WTC11 (cell line): ENCODE results near the gene TCERG1. TPM values are rescaled to one million over a fixed set of nuclear protein-coding genes. Genes with fewer than 3 reads are reported as not detected.

ENCODE experiments used
- ATAC-seq: fragments of 200-7000 bp; cut with Tn5 transposase; 2 replicates; pipeline ENCODE4 v1.10.0; 2021; ENCODE audit warnings: mild to moderate bottlenecking, moderate library complexity
- CTCF ChIA-PET: fragments of 300-600 bp; sonication (Branson Sonifier 250); formaldehyde crosslinking; loops from one replicate; lab custom pipeline; 2021; ENCODE audit warnings: antibody characterized with exemption; lab: Charles Lee
- POLR2A ChIA-PET: fragments of 350-600 bp; sonication (Branson Sonifier 250); formaldehyde crosslinking; loops from one replicate; lab custom pipeline; 2021; ENCODE audit warnings: antibody characterized with exemption; lab: Charles Lee
- DNase-seq: peaks from one replicate; pipeline ENCODE4 v3.0.0; 2021; ENCODE audit warnings: low spot score
- H3K27ac Mint-ChIP-seq: 2 replicates; pipeline ENCODE4 v1.8.0; 2021; ENCODE audit warnings: mixed read lengths
- H3K27me3 Mint-ChIP-seq: 2 replicates; pipeline ENCODE4 v1.8.0; 2021; ENCODE audit warnings: low read depth, mild to moderate bottlenecking, moderate library complexity, mixed read lengths
- H3K36me3 Mint-ChIP-seq: 2 replicates; pipeline ENCODE4 v1.8.0; 2021; ENCODE audit warnings: mixed read lengths
- H3K4me1 Mint-ChIP-seq: 2 replicates; pipeline ENCODE4 v1.8.0; 2022; ENCODE audit warnings: mixed read lengths
- H3K4me3 Mint-ChIP-seq: 2 replicates; pipeline ENCODE4 v1.8.0; 2021; ENCODE audit warnings: mild to moderate bottlenecking, moderate library complexity, mixed read lengths
- H3K9me3 Mint-ChIP-seq: 2 replicates; pipeline ENCODE4 v1.8.0; 2021; ENCODE audit warnings: mixed read lengths
- CBFB ChIP-seq: sonication (generic); formaldehyde crosslinking; IDR thresholded peaks from 2 replicates; pipeline ENCODE4 v1.8.1; 2022; ENCODE audit warnings: mild to moderate bottlenecking, low read depth, missing genetic modification reagents
- CDX4 ChIP-seq: fragments of 250-450 bp; sonication (Bioruptor Pico); IDR thresholded peaks from 2 replicates; pipeline ENCODE4 v1.9.0; 2021; ENCODE audit warnings: moderate library complexity, mild to moderate bottlenecking, inconsistent platforms, borderline replicate concordance
- CREB1 ChIP-seq: sonication (generic); formaldehyde crosslinking; IDR thresholded peaks from 2 replicates; pipeline ENCODE4 v1.8.0; 2023; ENCODE audit warnings: mild to moderate bottlenecking, missing genetic modification reagents
- CTCF ChIP-seq: fragments of 200-600 bp; IDR thresholded peaks from 2 replicates; pipeline ENCODE4 v1.8.0; 2022; ENCODE audit warnings: antibody characterized with exemption
- ELF4 ChIP-seq: sonication (generic); formaldehyde crosslinking; IDR thresholded peaks from 2 replicates; pipeline ENCODE4 v1.8.1; 2022; ENCODE audit warnings: low read depth, mild to moderate bottlenecking, moderate library complexity, missing genetic modification reagents
- ESRRA ChIP-seq: sonication (generic); formaldehyde crosslinking; IDR thresholded peaks from 2 replicates; pipeline ENCODE4 v1.8.1; 2022; ENCODE audit warnings: mild to moderate bottlenecking, missing genetic modification reagents, borderline replicate concordance
- FOXJ3 ChIP-seq: sonication (generic); formaldehyde crosslinking; IDR thresholded peaks from 2 replicates; pipeline ENCODE4 v1.9.0; 2021; ENCODE audit warnings: missing genetic modification reagents, mild to moderate bottlenecking, borderline replicate concordance
- GRHL2 ChIP-seq: fragments of 250-450 bp; sonication (Bioruptor Pico); IDR thresholded peaks from 2 replicates; pipeline ENCODE4 v1.8.0; 2022; ENCODE audit warnings: mild to moderate bottlenecking, moderate library complexity; ENCODE audit not compliant: insufficient replicate concordance, severe bottlenecking
- GTF2I ChIP-seq: fragments of 250-450 bp; sonication (Bioruptor Pico); conservative IDR thresholded peaks from 2 replicates; pipeline ENCODE4 v1.4.0; 2021; ENCODE audit warnings: mild to moderate bottlenecking
- MXD4 ChIP-seq: fragments of 250-450 bp; sonication (Bioruptor Pico); IDR thresholded peaks from 2 replicates; pipeline ENCODE4 v1.8.0; 2021; ENCODE audit warnings: mild to moderate bottlenecking, moderate library complexity, borderline replicate concordance
- NFATC4 ChIP-seq: fragments of 250-450 bp; sonication (Bioruptor Pico); IDR thresholded peaks from 2 replicates; pipeline ENCODE4 v1.9.0; 2021; ENCODE audit warnings: mild to moderate bottlenecking
- NFE2L1 ChIP-seq: sonication (generic); formaldehyde crosslinking; IDR thresholded peaks from 2 replicates; pipeline ENCODE4 v1.8.1; 2023; ENCODE audit warnings: missing genetic modification reagents
- NR1H2 ChIP-seq: sonication (generic); formaldehyde crosslinking; IDR thresholded peaks from 2 replicates; pipeline ENCODE4 v1.9.0; 2021; ENCODE audit warnings: mild to moderate bottlenecking, moderate library complexity, missing genetic modification reagents
- NR3C1 ChIP-seq: sonication (generic); formaldehyde crosslinking; conservative IDR thresholded peaks from 2 replicates; pipeline ENCODE4 v1.8.1; 2023; ENCODE audit warnings: low read depth, mild to moderate bottlenecking, missing genetic modification reagents
- RELA ChIP-seq: sonication (generic); formaldehyde crosslinking; IDR thresholded peaks from 2 replicates; pipeline ENCODE4 v1.8.1; 2022; ENCODE audit warnings: missing genetic modification reagents, mild to moderate bottlenecking, borderline replicate concordance
- RORB ChIP-seq: fragments of 250-450 bp; sonication (Bioruptor Pico); IDR thresholded peaks from 2 replicates; pipeline ENCODE4 v1.9.0; 2021; ENCODE audit warnings: mild to moderate bottlenecking
- SP1 ChIP-seq: sonication (generic); formaldehyde crosslinking; conservative IDR thresholded peaks from 2 replicates; pipeline ENCODE4 v1.8.1; 2022; ENCODE audit warnings: missing genetic modification reagents
- STAT6 ChIP-seq: sonication (generic); formaldehyde crosslinking; conservative IDR thresholded peaks from 2 replicates; pipeline ENCODE4 v1.8.1; 2023; ENCODE audit warnings: mild to moderate bottlenecking, low read depth, missing genetic modification reagents, moderate library complexity
- USF2 ChIP-seq: sonication (generic); formaldehyde crosslinking; IDR thresholded peaks from 2 replicates; pipeline ENCODE4 v1.8.1; 2023; ENCODE audit warnings: mild to moderate bottlenecking, missing genetic modification reagents, moderate library complexity
- ZNF263 ChIP-seq: sonication (generic); formaldehyde crosslinking; IDR thresholded peaks from 2 replicates; pipeline ENCODE4 v1.8.1; 2022; ENCODE audit warnings: low read depth, mild to moderate bottlenecking, moderate library complexity, missing genetic modification reagents
- ZNF416 ChIP-seq: fragments of 250-450 bp; sonication (Bioruptor Pico); IDR thresholded peaks from 2 replicates; pipeline ENCODE4 v1.9.0; 2021; ENCODE audit warnings: mild to moderate bottlenecking, inconsistent platforms
- ZNF423 ChIP-seq: fragments of 250-450 bp; sonication (Bioruptor Pico); IDR thresholded peaks from 2 replicates; pipeline ENCODE4 v2.1.2; 2022; ENCODE audit warnings: mild to moderate bottlenecking, moderate library complexity
- ZSCAN18 ChIP-seq: fragments of 250-450 bp; sonication (Bioruptor Pico); IDR thresholded peaks from 2 replicates; pipeline ENCODE4 v2.1.2; 2022; ENCODE audit warnings: mild to moderate bottlenecking, moderate library complexity
- total RNA-seq: library from RNA; stranded (reverse); gene quantifications from 3 replicates; pipeline ENCODE4 v1.2.3, GENCODE V29; 2021

TCERG1 gene
- total RNA-seq, 1 experiment from 2014 or later = 117 TPM

- no peak for TF ChIP-seq MXD4 (CRISPR knock-in tag)
- no peak for TF ChIP-seq RORB (CRISPR knock-in tag)
- TF ChIP-seq ZSCAN18 (CRISPR knock-in tag) = no peak
- TF ChIP-seq CTCF = no peak
- no peak for TF ChIP-seq CBFB
Observed at GRCh38 chr5:146519554-146519953, 72.4 kb downstream of the TCERG1 start (continued).

GRCh38 chr5:146520731-146521130, 73.6 kb downstream of the TCERG1 start:
- H3K4me3 Mint-ChIP-seq = no peak overlapping the region
- DNase-seq = no peak
- no peaks in the 10 kb centered on the region for H3K27me3 Mint-ChIP-seq
- CTCF ChIA-PET = interaction anchor here (0.9 to 2.1 kb wide), 6 partner anchors 11 to 668 kb away, joined by 3 to 23 read pairs (median 6); no protein-coding TSS in a partner anchor
- ATAC-seq = peak; percentile 42
- peaks cover 9% of the 10 kb centered on the region for H3K4me1 Mint-ChIP-seq
- no peaks in the 10 kb centered on the region for H3K9me3 Mint-ChIP-seq
- H3K27ac Mint-ChIP-seq = no peak overlapping the region
- TF ChIP-seq GTF2I (no peak), GRHL2 (no peak), ESRRA (CRISPR knock-in tag) (no peak), ZNF423 (CRISPR knock-in tag) (no peak), NR3C1 (CRISPR knock-in tag) (no peak), USF2 (no peak), ELF4 (CRISPR knock-in tag) (no peak), ZNF416 (no peak)
- no peaks in the 10 kb centered on the region for H3K36me3 Mint-ChIP-seq
- POLR2A ChIA-PET = no interaction called here

- ATAC-seq (no peak), DNase-seq (no peak)
- ChIA-PET CTCF (interaction anchor here (0.9 to 2.1 kb wide), 6 partner anchors 10 to 667 kb away, joined by 3 to 23 read pairs (median 6); no protein-coding TSS in a partner anchor), POLR2A (no interaction called here)
- H3K9me3 Mint-ChIP-seq = no peaks in the 10 kb centered on the region
- H3K36me3 Mint-ChIP-seq = no peaks in the 10 kb centered on the region
- H3K27ac Mint-ChIP-seq = no peak overlapping the region
- H3K4me1 Mint-ChIP-seq = peaks cover 2% of the 10 kb centered on the region
- H3K4me3 Mint-ChIP-seq = no peak overlapping the region
- no peaks in the 10 kb centered on the region for H3K27me3 Mint-ChIP-seq
- TF ChIP-seq FOXJ3 (no peak), NFATC4 (CRISPR knock-in tag) (no peak), NFE2L1 (CRISPR knock-in tag) (no peak), ZNF263 (CRISPR knock-in tag) (no peak), NR1H2 (no peak), SP1 (CRISPR knock-in tag) (no peak), CDX4 (CRISPR knock-in tag) (no peak), RORB (CRISPR knock-in tag) (no peak), ZSCAN18 (CRISPR knock-in tag) (no peak), CREB1 (no peak), STAT6 (CRISPR knock-in tag) (no peak), CTCF (no peak), RELA (CRISPR knock-in tag) (no peak)
Observed at GRCh38 chr5:146521403-146522106, 74.4 kb downstream of the TCERG1 start.
